Gastroesophageal sphincter (tissue), 4 donors: ENCODE measurements around the gene IDI1. TPM values are rescaled to one million over a fixed set of nuclear protein-coding genes. Genes with fewer than 3 reads are reported as not detected.

ENCODE experiments used
- ATAC-seq: fragments of 150-250 bp; one replicate; pipeline ENCODE4 v1.9.1; 2016; ENCODE audit warnings: mild to moderate bottlenecking, moderate library complexity
- H3K27ac ChIP-seq, 4 donors: fragments of 200-600 bp; sonication (generic) in 3 of 4; 1 replicate in 3 of 4; 2 replicates in 1 of 4; pipeline ENCODE4 v1.5.1; 2016 to 2019
- H3K27me3 ChIP-seq: fragments of 200-600 bp; sonication (generic); one replicate; pipeline ENCODE4 v1.5.1; 2019
- H3K36me3 ChIP-seq, 2 donors: fragments of 200-600 bp; sonication (generic); one replicate each; pipeline ENCODE4 v1.5.1; 2019; ENCODE audit warnings: control low read depth in 1 of 2
- H3K4me1 ChIP-seq, 3 donors: fragments of 200-600 bp; sonication (generic); 1 replicate in 2 of 3; 2 replicates in 1 of 3; pipeline ENCODE4 v1.5.1; 2016 to 2019; ENCODE audit warnings: control low read depth in 2 of 3
- H3K4me3 ChIP-seq, 2 donors: fragments of 200-600 bp; sonication (generic); one replicate each; pipeline ENCODE4 v1.5.1; 2019; ENCODE audit warnings: mild to moderate bottlenecking in 1 of 2, moderate library complexity in 1 of 2
- H3K9me3 ChIP-seq, 3 donors: fragments of 200-600 bp; sonication (generic); one replicate each; pipeline ENCODE4 v1.5.1; 2017 to 2019; ENCODE audit warnings: control low read depth in 2 of 3
- CTCF ChIP-seq, 4 experiments: fragments of 200-600 bp in 2 of 4; fragments of 450-650 bp in 2 of 4; sonication (generic) in 1 of 4; IDR thresholded peaks; one replicate each; pipeline ENCODE4 v1.5.1; 2017 to 2019; ENCODE audit warnings: antibody characterized with exemption in 4 of 4, mild to moderate bottlenecking in 2 of 4, moderate library complexity in 2 of 4
- EP300 ChIP-seq: sonication (generic); formaldehyde crosslinking; IDR thresholded peaks from one replicate; pipeline ENCODE4 v1.6.1; 2017; ENCODE audit warnings: antibody characterized with exemption, mild to moderate bottlenecking
- POLR2A ChIP-seq, 2 donors: fragments of 450-650 bp; IDR thresholded peaks; one replicate each; pipeline ENCODE4 v1.6.1; 2017; ENCODE audit warnings: antibody characterized with exemption in 2 of 2, mild to moderate bottlenecking in 2 of 2, moderate library complexity in 1 of 2
- POLR2AphosphoS5 ChIP-seq: sonication (generic); formaldehyde crosslinking; IDR thresholded peaks from one replicate; pipeline ENCODE4 v1.6.1; 2017; ENCODE audit warnings: antibody characterized with exemption
- WGBS, 2 donors: methylation state at CpG; one replicate each; pipeline ENCODE4 v1.1.5; 2018; ENCODE audit warnings: low coverage in 1 of 2; 5-methylcytosine and 5-hydroxymethylcytosine counted together
- total RNA-seq, 4 donors: library from RNA; depleted of rRNA; stranded (reverse); fragments of >200 nt; gene quantifications; one replicate each; pipeline ENCODE4 v1.1.0, GENCODE V29; 2016

The IDI1 gene
- total RNA-seq, 4 donors from 2014 or later = 19.2 to 32.4 (median 29.5) TPM

DNA sequence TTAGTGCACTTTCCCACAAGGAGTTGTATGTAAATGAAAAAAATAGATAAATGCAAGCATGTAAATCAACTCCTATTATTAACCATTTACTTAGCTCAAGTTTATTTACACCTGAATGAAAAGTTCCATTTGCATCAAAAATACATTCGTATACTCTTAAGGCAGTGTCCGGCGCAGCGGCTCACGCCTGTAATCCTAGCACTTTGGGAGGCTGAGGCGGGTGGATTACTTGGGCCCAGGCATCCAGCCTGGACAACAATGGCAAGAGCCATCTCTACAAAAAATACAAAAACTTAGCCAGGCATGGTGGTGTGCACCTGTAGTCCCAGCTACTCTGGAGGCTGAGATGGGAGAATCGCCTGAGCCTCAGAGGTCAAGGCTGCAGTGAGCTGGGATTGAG lies 19.1 kb downstream of the IDI1 start:
- H3K27ac ChIP-seq = no peak overlapping the region
- no peaks in the 10 kb centered on the region for H3K36me3 ChIP-seq
- H3K4me1 ChIP-seq = no peaks in the 10 kb centered on the region
- H3K9me3 ChIP-seq = no peaks in the 10 kb centered on the region
- 94 to 96% methylated on average over 5 to 6 of the region's 7 CpGs for WGBS, 2 donors
- no peaks in the 10 kb centered on the region for H3K27me3 ChIP-seq
- TF ChIP-seq POLR2A (IDR thresholded peaks at IDR 0.05) (no peak), EP300 (no peak), CTCF (IDR thresholded peaks at IDR 0.05) (no peak), POLR2AphosphoS5 (no peak)
- H3K4me3 ChIP-seq = no peak overlapping the region
- ATAC-seq = no peak

- H3K27ac ChIP-seq = no peak overlapping the region
- H3K4me3 ChIP-seq = no peak overlapping the region
- H3K4me1 ChIP-seq = no peaks in the 10 kb centered on the region
- 82 to 94% methylated on average over 2 to 6 of the region's 6 CpGs for WGBS, 2 donors
- TF ChIP-seq EP300 = no peak
- no peak for TF ChIP-seq POLR2AphosphoS5
- no peak for TF ChIP-seq CTCF (IDR thresholded peaks at IDR 0.05)
- no peak for TF ChIP-seq POLR2A (IDR thresholded peaks at IDR 0.05)
- no peaks in the 10 kb centered on the region for H3K27me3 ChIP-seq
- no peaks in the 10 kb centered on the region for H3K9me3 ChIP-seq
- no peak for ATAC-seq
- no peaks in the 10 kb centered on the region for H3K36me3 ChIP-seq
These were observed 22.3 kb downstream of the IDI1 start for GRCh38 chr10:1026578-1026977.

GRCh38 chr10:1025683-1026082 lies 23.2 kb downstream of the IDI1 start, which contains the start of gene IDI2:
Gene IDI2 (minus strand): TSS chr10:1025859. CDS start chr10:1024723, 1,136 bp downstream.
- H3K4me3 ChIP-seq = no peak within 1 kb of the TSS
- H3K36me3 ChIP-seq = peaks cover 0 to 4% of the 10 kb centered on the region in 2 donors
- no peak for ATAC-seq
- no peaks in the 10 kb centered on the region for H3K27me3 ChIP-seq
- TF ChIP-seq EP300 (no peak), CTCF (IDR thresholded peaks at IDR 0.05) (no peak)
- H3K27ac ChIP-seq = no peak within 1 kb of the TSS
- WGBS, 2 donors = 77 to 86% methylated on average over 1 of the region's 1 CpG
- H3K4me1 ChIP-seq = no peaks in the 10 kb centered on the region
- H3K9me3 ChIP-seq = no peaks in the 10 kb centered on the region

GRCh38 chr10:1024103-1024502 lies 24.8 kb downstream of the IDI1 start:
- H3K27ac ChIP-seq = no peak overlapping the region
- WGBS, 2 donors = 71 to 80% methylated on average over 6 to 12 of the region's 12 CpGs
- H3K9me3 ChIP-seq = no peaks in the 10 kb centered on the region
- H3K27me3 ChIP-seq = no peaks in the 10 kb centered on the region
- no peak overlapping the region for H3K4me3 ChIP-seq
- ATAC-seq = no peak
- no peaks in the 10 kb centered on the region for H3K4me1 ChIP-seq
- TF ChIP-seq POLR2A (IDR thresholded peaks at IDR 0.05) = no peak
- TF ChIP-seq CTCF (IDR thresholded peaks at IDR 0.05) = no peak
- TF ChIP-seq EP300 = no peak
- no peak for TF ChIP-seq POLR2AphosphoS5
- H3K36me3 ChIP-seq = peaks cover 0 to 20% of the 10 kb centered on the region in 2 donors

GRCh38 chr10:1022413-1022812 lies 26.5 kb downstream of the IDI1 start:
- H3K4me1 ChIP-seq = no peaks in the 10 kb centered on the region

More at GRCh38 chr10:1022413-1022812, 26.5 kb downstream of the IDI1 start:
- no peak overlapping the region for H3K4me3 ChIP-seq
- peaks cover 0 to 37% of the 10 kb centered on the region in 2 donors for H3K36me3 ChIP-seq
- no peak overlapping the region for H3K27ac ChIP-seq
- no peak for ATAC-seq
- no peaks in the 10 kb centered on the region for H3K27me3 ChIP-seq
- no peaks in the 10 kb centered on the region for H3K9me3 ChIP-seq
- TF ChIP-seq POLR2A (IDR thresholded peaks at IDR 0.05) (no peak), POLR2AphosphoS5 (no peak), CTCF (IDR thresholded peaks at IDR 0.05) (no peak), EP300 (no peak)
- WGBS, 2 donors = 56 to 100% methylated on average over 1 to 4 of the region's 12 CpGs
